Measurements from ENCODE around the gene STH.

- TF ChIP-seq ZNF280C (tag by site-specific recombination; IDR thresholded peaks at IDR 0.05) (no peak), ZBTB17 (tag by site-specific recombination; IDR thresholded peaks at IDR 0.05) (no peak), BCL11A (tag by site-specific recombination; IDR thresholded peaks at IDR 0.05; ENCODE audit: low read depth) (no peak), ZNF184 (tag by site-specific recombination; IDR thresholded peaks at IDR 0.05) (no peak), CTCF (tag by site-specific recombination; IDR thresholded peaks at IDR 0.05) (no peak), ZNF768 (tag by site-specific recombination; IDR thresholded peaks at IDR 0.05) (no peak), KLF10 (tag by site-specific recombination; IDR thresholded peaks at IDR 0.05) (no peak), ZNF2 (tag by site-specific recombination; IDR thresholded peaks at IDR 0.05) (no peak)
- TF ChIP-seq, protein P1, sequence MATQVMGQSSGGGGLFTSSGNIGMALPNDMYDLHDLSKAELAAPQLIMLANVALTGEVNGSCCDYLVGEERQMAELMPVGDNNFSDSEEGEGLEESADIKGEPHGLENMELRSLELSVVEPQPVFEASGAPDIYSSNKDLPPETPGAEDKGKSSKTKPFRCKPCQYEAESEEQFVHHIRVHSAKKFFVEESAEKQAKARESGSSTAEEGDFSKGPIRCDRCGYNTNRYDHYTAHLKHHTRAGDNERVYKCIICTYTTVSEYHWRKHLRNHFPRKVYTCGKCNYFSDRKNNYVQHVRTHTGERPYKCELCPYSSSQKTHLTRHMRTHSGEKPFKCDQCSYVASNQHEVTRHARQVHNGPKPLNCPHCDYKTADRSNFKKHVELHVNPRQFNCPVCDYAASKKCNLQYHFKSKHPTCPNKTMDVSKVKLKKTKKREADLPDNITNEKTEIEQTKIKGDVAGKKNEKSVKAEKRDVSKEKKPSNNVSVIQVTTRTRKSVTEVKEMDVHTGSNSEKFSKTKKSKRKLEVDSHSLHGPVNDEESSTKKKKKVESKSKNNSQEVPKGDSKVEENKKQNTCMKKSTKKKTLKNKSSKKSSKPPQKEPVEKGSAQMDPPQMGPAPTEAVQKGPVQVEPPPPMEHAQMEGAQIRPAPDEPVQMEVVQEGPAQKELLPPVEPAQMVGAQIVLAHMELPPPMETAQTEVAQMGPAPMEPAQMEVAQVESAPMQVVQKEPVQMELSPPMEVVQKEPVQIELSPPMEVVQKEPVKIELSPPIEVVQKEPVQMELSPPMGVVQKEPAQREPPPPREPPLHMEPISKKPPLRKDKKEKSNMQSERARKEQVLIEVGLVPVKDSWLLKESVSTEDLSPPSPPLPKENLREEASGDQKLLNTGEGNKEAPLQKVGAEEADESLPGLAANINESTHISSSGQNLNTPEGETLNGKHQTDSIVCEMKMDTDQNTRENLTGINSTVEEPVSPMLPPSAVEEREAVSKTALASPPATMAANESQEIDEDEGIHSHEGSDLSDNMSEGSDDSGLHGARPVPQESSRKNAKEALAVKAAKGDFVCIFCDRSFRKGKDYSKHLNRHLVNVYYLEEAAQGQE (tag by site-specific recombination; IDR thresholded peaks at IDR 0.05): no peak
- TF ChIP-seq, protein P2, sequence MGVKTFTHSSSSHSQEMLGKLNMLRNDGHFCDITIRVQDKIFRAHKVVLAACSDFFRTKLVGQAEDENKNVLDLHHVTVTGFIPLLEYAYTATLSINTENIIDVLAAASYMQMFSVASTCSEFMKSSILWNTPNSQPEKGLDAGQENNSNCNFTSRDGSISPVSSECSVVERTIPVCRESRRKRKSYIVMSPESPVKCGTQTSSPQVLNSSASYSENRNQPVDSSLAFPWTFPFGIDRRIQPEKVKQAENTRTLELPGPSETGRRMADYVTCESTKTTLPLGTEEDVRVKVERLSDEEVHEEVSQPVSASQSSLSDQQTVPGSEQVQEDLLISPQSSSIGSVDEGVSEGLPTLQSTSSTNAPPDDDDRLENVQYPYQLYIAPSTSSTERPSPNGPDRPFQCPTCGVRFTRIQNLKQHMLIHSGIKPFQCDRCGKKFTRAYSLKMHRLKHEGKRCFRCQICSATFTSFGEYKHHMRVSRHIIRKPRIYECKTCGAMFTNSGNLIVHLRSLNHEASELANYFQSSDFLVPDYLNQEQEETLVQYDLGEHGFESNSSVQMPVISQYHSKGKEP (tag by site-specific recombination; IDR thresholded peaks at IDR 0.05): no peak
- TF ChIP-seq, protein P3, sequence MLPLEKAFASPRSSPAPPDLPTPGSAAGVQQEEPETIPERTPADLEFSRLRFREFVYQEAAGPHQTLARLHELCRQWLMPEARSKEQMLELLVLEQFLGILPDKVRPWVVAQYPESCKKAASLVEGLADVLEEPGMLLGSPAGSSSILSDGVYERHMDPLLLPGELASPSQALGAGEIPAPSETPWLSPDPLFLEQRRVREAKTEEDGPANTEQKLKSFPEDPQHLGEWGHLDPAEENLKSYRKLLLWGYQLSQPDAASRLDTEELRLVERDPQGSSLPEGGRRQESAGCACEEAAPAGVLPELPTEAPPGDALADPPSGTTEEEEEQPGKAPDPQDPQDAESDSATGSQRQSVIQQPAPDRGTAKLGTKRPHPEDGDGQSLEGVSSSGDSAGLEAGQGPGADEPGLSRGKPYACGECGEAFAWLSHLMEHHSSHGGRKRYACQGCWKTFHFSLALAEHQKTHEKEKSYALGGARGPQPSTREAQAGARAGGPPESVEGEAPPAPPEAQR (tag by site-specific recombination; IDR thresholded peaks at IDR 0.05): no peak
These were observed 21.1 kb downstream of the STH start for GRCh38 chr17:46020023-46020761.

Measured in HEK293 (cell line).